H1 (cell line): Measurements from ENCODE around the gene PLXNA4. TPM values are rescaled to one million over a fixed set of nuclear protein-coding genes. Genes with fewer than 3 reads are reported as not detected.

Source experiments
- CTCF ChIA-PET: fragments of 300-600 bp; sonication (Branson Sonifier 250); formaldehyde crosslinking; loops from one replicate; lab custom pipeline; 2021; ENCODE audit not compliant: partially characterized antibody; lab: Charles Lee
- POLR2A ChIA-PET: fragments of 300-600 bp; sonication (Branson Sonifier 250); formaldehyde crosslinking; loops from one replicate; lab custom pipeline; 2021; ENCODE audit warnings: inconsistent platforms; ENCODE audit not compliant: partially characterized antibody; lab: Charles Lee
- DNase-seq, 2 experiments: peaks; one replicate each; pipeline versions ENCODE4 v3.0.0 to v3.0.0-alpha.2; 2010 to 2022; ENCODE audit warnings: low spot score in 2 of 2, low read depth in 1 of 2, mixed read lengths in 1 of 2
- FAIRE-seq: peaks from 2 replicates; lab custom pipeline; 2011; peaks lifted over from hg19 to GRCh38; lab: Jason Lieb, UNC
- H2AFZ ChIP-seq: 2 replicates; pipeline ENCODE4 v1.8.1; 2012; ENCODE audit warnings: low read length, inconsistent platforms
- H2AK5ac ChIP-seq: 2 replicates; pipeline ENCODE4 v1.6.1; 2013; ENCODE audit warnings: low read depth, low read length
- H2BK120ac ChIP-seq: replicated peaks from 2 replicates; pipeline ENCODE3; 2013; ENCODE audit warnings: low read depth, low read length, inconsistent platforms
- H2BK12ac ChIP-seq: 2 replicates; pipeline ENCODE4 v1.6.1; 2013; ENCODE audit warnings: low read depth, low read length
- H2BK15ac ChIP-seq: 2 replicates; pipeline ENCODE4 v1.6.1; 2013; ENCODE audit warnings: low read length
- H2BK20ac ChIP-seq: 2 replicates; pipeline ENCODE4 v1.6.1; 2013; ENCODE audit warnings: low read length
- H2BK5ac ChIP-seq: 2 replicates; pipeline ENCODE4 v1.6.1; 2013; ENCODE audit warnings: low read depth, low read length
- H3K14ac ChIP-seq: 2 replicates; pipeline ENCODE4 v1.6.1; 2013; ENCODE audit warnings: inconsistent platforms; ENCODE audit not compliant: insufficient read length
- H3K18ac ChIP-seq: 2 replicates; pipeline ENCODE4 v1.6.1; 2013; ENCODE audit warnings: low read length; ENCODE audit errors: extremely low read depth
- H3K23ac ChIP-seq: 2 replicates; pipeline ENCODE4 v1.6.1; 2013; ENCODE audit warnings: inconsistent platforms; ENCODE audit not compliant: insufficient read length
- H3K23me2 ChIP-seq: 2 replicates; pipeline ENCODE4 v1.6.1; 2013; ENCODE audit warnings: low read depth, low read length
- H3K27ac ChIP-seq: 2 replicates; pipeline ENCODE4 v1.6.1; 2011; ENCODE audit warnings: low read depth, low read length, inconsistent platforms
- H3K27me3 ChIP-seq, 4 experiments: replicated peaks in 1 of 4; 1 replicate in 1 of 4; 2 replicates in 3 of 4; pipeline versions ENCODE4 v1.6.1 to v1.8.1; 2011 to 2013; ENCODE audit warnings: low read length in 3 of 4, mild to moderate bottlenecking in 3 of 4, inconsistent platforms in 2 of 4, mixed read lengths in 2 of 4, moderate library complexity in 1 of 4; ENCODE audit not compliant: control insufficient read depth in 3 of 4, insufficient read depth in 3 of 4; ENCODE audit errors: extremely low read depth in 1 of 4
- H3K36me3 ChIP-seq, 4 experiments: 2 replicates each; pipeline versions ENCODE4 v1.6.1 to v1.8.1; 2011 to 2013; ENCODE audit warnings: mild to moderate bottlenecking in 4 of 4, low read length in 3 of 4, moderate library complexity in 2 of 4, control low read depth in 1 of 4, inconsistent platforms in 1 of 4; ENCODE audit not compliant: insufficient read depth in 4 of 4, control insufficient read depth in 2 of 4
- H3K4ac ChIP-seq: replicated peaks from 2 replicates; pipeline ENCODE3; 2013; ENCODE audit warnings: low read length, low read depth, mixed read lengths, inconsistent platforms; ENCODE audit not compliant: insufficient read length
- H3K4me1 ChIP-seq, 4 experiments: replicated peaks in 1 of 4; 1 replicate in 1 of 4; 2 replicates in 3 of 4; pipeline versions ENCODE4 v1.6.1 to v1.8.1; 2011 to 2013; ENCODE audit warnings: low read length in 3 of 4, inconsistent platforms in 2 of 4, mixed read lengths in 1 of 4; ENCODE audit not compliant: insufficient read depth in 4 of 4, control insufficient read depth in 3 of 4
- H3K4me2 ChIP-seq, 2 experiments: 2 replicates each; pipeline versions ENCODE4 v1.6.1 to v1.8.1; 2011 to 2013; ENCODE audit warnings: low read depth in 2 of 2, low read length in 2 of 2, control low read depth in 1 of 2, inconsistent platforms in 1 of 2, mild to moderate bottlenecking in 1 of 2; ENCODE audit not compliant: insufficient read depth in 1 of 2
- H3K4me3 ChIP-seq, 4 experiments: fragments of 200-600, 300-600 bp in 1 of 4; sonication (generic), shearing (Covaris generic), sonication (Bioruptor Twin) in 1 of 4; 2 replicates each; pipeline versions ENCODE4 v1.5.1 to v1.8.1; 2011 to 2016; ENCODE audit warnings: low read length in 4 of 4, low read depth in 3 of 4, control low read depth in 2 of 4, inconsistent platforms in 2 of 4, mild to moderate bottlenecking in 2 of 4, mixed read lengths in 1 of 4, moderate library complexity in 1 of 4; ENCODE audit not compliant: insufficient read depth in 2 of 4; ENCODE audit errors: extremely low read depth in 1 of 4
- H3K56ac ChIP-seq: replicated peaks from 2 replicates; pipeline ENCODE3; 2013; ENCODE audit warnings: low read depth, mild to moderate bottlenecking, mixed read lengths, low read length, inconsistent platforms; ENCODE audit not compliant: insufficient read length
- H3K79me1 ChIP-seq: 2 replicates; pipeline ENCODE4 v1.6.1; 2013; ENCODE audit warnings: low read depth, low read length, control low read depth
- H3K79me2 ChIP-seq, 2 experiments: 2 replicates each; pipeline versions ENCODE4 v1.6.1 to v1.8.1; 2012 to 2013; ENCODE audit warnings: low read length in 2 of 2, mild to moderate bottlenecking in 2 of 2, inconsistent platforms in 1 of 2; ENCODE audit not compliant: insufficient read depth in 2 of 2, control insufficient read depth in 1 of 2
- H3K9ac ChIP-seq, 4 experiments: replicated peaks in 1 of 4; 1 replicate in 1 of 4; 2 replicates in 3 of 4; pipeline versions ENCODE4 v1.6.1 to v1.8.1; 2011 to 2013; ENCODE audit warnings: low read depth in 3 of 4, low read length in 3 of 4, control low read depth in 2 of 4, mild to moderate bottlenecking in 2 of 4, moderate library complexity in 2 of 4, inconsistent platforms in 1 of 4; ENCODE audit errors: extremely low read depth in 1 of 4
- H3K9me3 ChIP-seq, 2 experiments: 2 replicates each; pipeline versions ENCODE4 v1.6.1 to v1.8.1; 2012 to 2013; ENCODE audit warnings: mild to moderate bottlenecking in 2 of 2, moderate library complexity in 2 of 2, control low read depth in 1 of 2, inconsistent platforms in 1 of 2, low read depth in 1 of 2, low read length in 1 of 2, mixed read lengths in 1 of 2; ENCODE audit not compliant: insufficient read depth in 2 of 2
- H4K20me1 ChIP-seq, 2 experiments: replicated peaks in 1 of 2; 2 replicates each; pipeline versions ENCODE3 to v1.8.1; 2011 to 2013; ENCODE audit warnings: inconsistent platforms in 2 of 2, low read length in 2 of 2, mild to moderate bottlenecking in 1 of 2; ENCODE audit not compliant: insufficient read depth in 2 of 2, control insufficient read depth in 1 of 2
- H4K5ac ChIP-seq: 2 replicates; pipeline ENCODE4 v1.6.1; 2013; ENCODE audit warnings: low read length, low read depth, mixed read lengths, inconsistent platforms; ENCODE audit not compliant: insufficient read length
- H4K8ac ChIP-seq: 2 replicates; pipeline ENCODE4 v1.8.0; 2013; ENCODE audit warnings: mild to moderate bottlenecking, moderate library complexity, low read length, inconsistent platforms; ENCODE audit not compliant: insufficient read depth; ENCODE audit errors: extremely low read depth
- H4K91ac ChIP-seq: replicated peaks from 2 replicates; pipeline ENCODE3; 2013; ENCODE audit warnings: low read length, mixed read lengths, inconsistent platforms; ENCODE audit not compliant: insufficient read length
- BACH1 ChIP-seq: IDR thresholded peaks from 2 replicates; pipeline ENCODE4 v1.6.1; 2012; ENCODE audit warnings: low read length, improper control_type of control experiment
- BRCA1 ChIP-seq: IDR thresholded peaks from 2 replicates; pipeline ENCODE4 v1.6.1; 2012; ENCODE audit warnings: low read depth, low read length, improper control_type of control experiment
- CHD2 ChIP-seq: IDR thresholded peaks from 2 replicates; pipeline ENCODE4 v1.6.1; 2012; ENCODE audit warnings: low read length, improper control_type of control experiment
- GTF2F1 ChIP-seq: IDR thresholded peaks from 2 replicates; pipeline ENCODE4 v1.6.1; 2012; ENCODE audit warnings: low read depth, low read length, improper control_type of control experiment, borderline replicate concordance
- MAX ChIP-seq: IDR thresholded peaks from 2 replicates; pipeline ENCODE4 v1.6.1; 2012; ENCODE audit warnings: inconsistent platforms
- POLR2A ChIP-seq, 2 experiments: IDR thresholded peaks; 1 replicate in 1 of 2; 2 replicates in 1 of 2; pipeline ENCODE4 v1.6.1; 2011; ENCODE audit warnings: low read depth in 2 of 2, low read length in 2 of 2, mild to moderate bottlenecking in 2 of 2; ENCODE audit errors: control extremely low read depth in 1 of 2
- SAP30 ChIP-seq: fragments of 300-600 bp; sonication (generic); IDR thresholded peaks from 2 replicates; pipeline ENCODE4 v1.7.1; 2012; ENCODE audit warnings: low read length, moderate library complexity, mild to moderate bottlenecking, inconsistent platforms; ENCODE audit not compliant: insufficient read depth, insufficient replicate concordance
- USF2 ChIP-seq: IDR thresholded peaks from 2 replicates; pipeline ENCODE4 v1.6.1; 2011; ENCODE audit warnings: low read length, improper control_type of control experiment
- ZNF274 ChIP-seq: IDR thresholded peaks from 2 replicates; pipeline ENCODE4 v1.7.0; 2012; ENCODE audit warnings: low read length, borderline replicate concordance; ENCODE audit errors: extremely low read depth
- WGBS, 2 experiments: shearing (Covaris generic) in 1 of 2; methylation state at CpG; one replicate each; pipeline versions ENCODE4 v1.1.6 to v1.1.7; 2013 to 2015; ENCODE audit warnings: low lambda C conversion rate in 2 of 2, mixed read lengths in 2 of 2, inconsistent platforms in 1 of 2, low coverage in 1 of 2, missing lambda C conversion rate in 1 of 2; ENCODE audit not compliant: insufficient replicate concordance in 2 of 2, insufficient coverage in 1 of 2, insufficient read length in 1 of 2; ENCODE audit errors: extremely low coverage in 1 of 2, missing lambda C conversion rate in 1 of 2; 5-methylcytosine and 5-hydroxymethylcytosine counted together
- polyA plus RNA-seq, 7 experiments: library from polyadenylated mRNA; depleted of rRNA in 3 of 7; stranded (reverse) in 5 of 7; unstranded in 2 of 7; fragments of >200 nt in 5 of 7; fragments of 200-250 nt in 2 of 7; gene quantifications; 1 replicate in 5 of 7; 2 replicates in 1 of 7; 4 replicates in 1 of 7; pipeline versions ENCODE4 v1.2.1 to v1.2.3, GENCODE V29; 2011 to 2013; ENCODE audit warnings: missing spikeins in 2 of 7, mixed read lengths in 2 of 7
- total RNA-seq: library from RNA; stranded (reverse); fragmentation: NEBNext Ultra II Directional; extraction: Animal tissue kit (Norgen Biotek cat#: 25700); gene quantifications from 2 replicates; pipeline ENCODE4 v1.2.1, GENCODE V29; 2021

The PLXNA4 gene
- total and polyA plus RNA-seq, 2 of the 8 experiments (the other 6 are each of a cell fraction or from before 2014, with no cell fraction given) = 0.76 to 0.79 TPM

- no peak overlapping the region for H2AFZ ChIP-seq
- H3K79me2 ChIP-seq = no peaks in the 10 kb centered on the region
- CTCF ChIA-PET = interaction anchor here (1.0 kb wide), 1 partner anchor 31 kb away, joined by 5 read pairs; no protein-coding TSS in a partner anchor
- H3K18ac ChIP-seq = no peak overlapping the region
- H3K9ac ChIP-seq = no peak overlapping the region
- H2BK5ac ChIP-seq = no peak overlapping the region
- no peak overlapping the region for H3K27ac ChIP-seq
- no peak for FAIRE-seq
- 73% methylated on average over 4 of the region's 4 CpGs; no CpG with 5 or more reads in 1 of the 2 experiments for WGBS, 2 experiments
- no peak overlapping the region for H3K4me3 ChIP-seq
- POLR2A ChIA-PET = no interaction called here
- no peaks in the 10 kb centered on the region for H3K9me3 ChIP-seq
- no peak overlapping the region for H2BK20ac ChIP-seq
- peaks cover 0 to 8% (median 1%) of the 10 kb centered on the region in 4 experiments; a peak in 2 of 7 replicates for H3K4me1 ChIP-seq
- H4K8ac ChIP-seq = no peak overlapping the region
- H2BK120ac ChIP-seq = no peak overlapping the region
- no peak overlapping the region for H2BK12ac ChIP-seq
- H3K36me3 ChIP-seq = no peaks in the 10 kb centered on the region
- H2BK15ac ChIP-seq = no peak overlapping the region
- H2AK5ac ChIP-seq = no peak overlapping the region
- TF ChIP-seq POLR2A (IDR thresholded peaks at IDR 0.05; ENCODE audit: control extremely low read depth in 1 of 2, low read depth in 2 of 2, low read length in 2 of 2) = no peak
- no peak for TF ChIP-seq USF2
- TF ChIP-seq BRCA1 = no peak
- no peak for TF ChIP-seq ZNF274
- no peak for TF ChIP-seq GTF2F1
- no peak for TF ChIP-seq BACH1
- no peak for TF ChIP-seq SAP30
- TF ChIP-seq CHD2 = no peak
- no peak for TF ChIP-seq MAX
- TF ChIP-seq, all 59 proteins: peak for 0
- H4K20me1 ChIP-seq = no peaks in the 10 kb centered on the region
- no peak overlapping the region for H3K14ac ChIP-seq
- no peak overlapping the region for H3K56ac ChIP-seq
- no peak overlapping the region for H4K5ac ChIP-seq
- no peak overlapping the region for H3K23ac ChIP-seq
- H3K4me2 ChIP-seq = no peak overlapping the region
- no peaks in the 10 kb centered on the region; a peak in 1 of 7 replicates for H3K27me3 ChIP-seq
- H3K4ac ChIP-seq = no peak overlapping the region
- no peak overlapping the region for H4K91ac ChIP-seq
- DNase-seq = no peak
- H3K79me1 ChIP-seq = no peaks in the 10 kb centered on the region
- H3K23me2 ChIP-seq = peaks cover 1% of the 10 kb centered on the region; the same call in 1 of the 2 replicates
These were observed 106.6 kb downstream of the PLXNA4 start for GRCh38 chr7:132469681-132470080.
